HEK293 (cell line): ENCODE data around the gene CLASP1.

Experiments used
- CTCF ChIA-PET: fragments of 350-600 bp; formaldehyde crosslinking; extraction: SDS; loops from one replicate; lab custom pipeline; 2021; ENCODE audit warnings: antibody characterized with exemption; lab: Yijun Ruan, JAX
- POLR2A ChIA-PET: fragments of 300-600 bp; formaldehyde crosslinking; extraction: SDS; loops from one replicate; lab custom pipeline; 2020; ENCODE audit warnings: antibody characterized with exemption, inconsistent platforms; lab: Yijun Ruan, JAX
- H3K27ac ChIP-seq: fragments of 200-500 bp; sonication (Bioruptor generic); 2 replicates; pipeline ENCODE4 v1.5.1; 2014; ENCODE audit warnings: low read depth, low read length, control low read depth, inconsistent platforms; ENCODE audit errors: extremely low read depth
- H3K36me3 ChIP-seq, 2 experiments: fragments of 200-500 bp in 1 of 2; sonication (Bioruptor generic) in 1 of 2; 1 replicate in 1 of 2; 2 replicates in 1 of 2; pipeline ENCODE4 v1.5.1; 2014 to 2017; ENCODE audit warnings: inconsistent platforms in 2 of 2, low read length in 2 of 2; ENCODE audit not compliant: control insufficient read depth in 2 of 2, insufficient read depth in 1 of 2
- H3K4me1 ChIP-seq: fragments of 200-500 bp; sonication (Bioruptor generic); 2 replicates; pipeline ENCODE4 v1.5.1; 2014; ENCODE audit warnings: mild to moderate bottlenecking, low read length, inconsistent platforms; ENCODE audit not compliant: control insufficient read depth, insufficient read depth
- H3K4me3 ChIP-seq: 2 replicates; pipeline ENCODE4 v1.5.1; 2011; ENCODE audit warnings: low read depth, mild to moderate bottlenecking, control low read depth, low read length, moderate library complexity
- H3K9me3 ChIP-seq: fragments of 200-500 bp; sonication (Bioruptor generic); 2 replicates; pipeline ENCODE4 v1.5.1; 2014; ENCODE audit warnings: low read depth, low read length, inconsistent platforms; ENCODE audit not compliant: control insufficient read depth, insufficient read depth
- EGR2 ChIP-seq: fragments of 450-650 bp; formaldehyde crosslinking; IDR thresholded peaks from 2 replicates; pipeline ENCODE4 v1.5.1; 2016; ENCODE audit warnings: low read depth, missing biosample characterization, missing genetic modification characterization
- GLI2 ChIP-seq: fragments of 450-650 bp; formaldehyde crosslinking; IDR thresholded peaks from 2 replicates; pipeline ENCODE4; 2017; ENCODE audit warnings: missing biosample characterization, missing genetic modification characterization, low read depth, borderline replicate concordance
- HOXC10 ChIP-seq: sonication (generic); formaldehyde crosslinking; IDR thresholded peaks from 2 replicates; pipeline ENCODE4 v1.8.1; 2023; ENCODE audit warnings: mild to moderate bottlenecking, missing genetic modification reagents
- MZF1 ChIP-seq: fragments of 450-650 bp; formaldehyde crosslinking; IDR thresholded peaks from 2 replicates; pipeline ENCODE4 v1.5.1; 2017; ENCODE audit warnings: missing biosample characterization, missing genetic modification characterization, borderline replicate concordance
- OVOL3 ChIP-seq: fragments of 450-650 bp; formaldehyde crosslinking; IDR thresholded peaks from 2 replicates; pipeline ENCODE4 v1.5.1; 2016; ENCODE audit warnings: missing biosample characterization, missing genetic modification characterization
- REPIN1 ChIP-seq: fragments of 450-650 bp; formaldehyde crosslinking; IDR thresholded peaks from 2 replicates; pipeline ENCODE4 v1.5.1; 2017; ENCODE audit warnings: missing biosample characterization, missing genetic modification characterization, low read depth
- SALL2 ChIP-seq: fragments of 450-650 bp; formaldehyde crosslinking; IDR thresholded peaks from 2 replicates; pipeline ENCODE4 v1.5.0; 2017; ENCODE audit warnings: missing biosample characterization, mild to moderate bottlenecking, missing genetic modification characterization, borderline replicate concordance
- ZBTB44 ChIP-seq: fragments of 450-650 bp; IDR thresholded peaks from 2 replicates; pipeline ENCODE4 v1.5.1; 2018; ENCODE audit warnings: missing biosample characterization, mild to moderate bottlenecking, missing genetic modification characterization
- ZBTB6 ChIP-seq: fragments of 450-650 bp; formaldehyde crosslinking; IDR thresholded peaks from 2 replicates; pipeline ENCODE4 v1.5.1; 2017; ENCODE audit warnings: missing biosample characterization, missing genetic modification characterization
- ZFP37 ChIP-seq: fragments of 450-650 bp; formaldehyde crosslinking; IDR thresholded peaks from 2 replicates; pipeline ENCODE4 v1.5.1; 2016; ENCODE audit warnings: missing biosample characterization, missing genetic modification characterization
- ZFP69B ChIP-seq: fragments of 450-650 bp; formaldehyde crosslinking; IDR thresholded peaks from 2 replicates; pipeline ENCODE4 v1.5.1; 2016; ENCODE audit warnings: missing biosample characterization, missing genetic modification characterization
- ZNF10 ChIP-seq: fragments of 450-650 bp; formaldehyde crosslinking; IDR thresholded peaks from 2 replicates; pipeline ENCODE4 v1.5.1; 2017; ENCODE audit warnings: missing biosample characterization, missing genetic modification characterization
- ZNF132 ChIP-seq: fragments of 450-650 bp; formaldehyde crosslinking; IDR thresholded peaks from 2 replicates; pipeline ENCODE4 v1.5.1; 2017; ENCODE audit warnings: missing biosample characterization, missing genetic modification characterization, borderline replicate concordance
- ZNF202 ChIP-seq: fragments of 450-650 bp; formaldehyde crosslinking; IDR thresholded peaks from 2 replicates; pipeline ENCODE4 v1.5.1; 2016; ENCODE audit warnings: missing biosample characterization, missing genetic modification characterization, borderline replicate concordance
- ZNF248 ChIP-seq: fragments of 450-650 bp; formaldehyde crosslinking; IDR thresholded peaks from 2 replicates; pipeline ENCODE4 v1.5.1; 2017; ENCODE audit warnings: missing biosample characterization, missing genetic modification characterization
- ZNF280D ChIP-seq: fragments of 450-650 bp; formaldehyde crosslinking; IDR thresholded peaks from 2 replicates; pipeline ENCODE4 v1.5.1; 2016; ENCODE audit warnings: missing biosample characterization, missing genetic modification characterization
- ZNF366 ChIP-seq: fragments of 450-650 bp; formaldehyde crosslinking; conservative IDR thresholded peaks from 2 replicates; pipeline ENCODE4 v1.5.1; 2016; ENCODE audit warnings: missing biosample characterization, missing genetic modification characterization
- ZNF398 ChIP-seq: fragments of 450-650 bp; formaldehyde crosslinking; IDR thresholded peaks from 2 replicates; pipeline ENCODE4 v1.5.1; 2017; ENCODE audit warnings: missing biosample characterization, missing genetic modification characterization
- ZNF433 ChIP-seq: fragments of 450-650 bp; formaldehyde crosslinking; IDR thresholded peaks from 2 replicates; pipeline ENCODE4 v1.5.1; 2016; ENCODE audit warnings: missing biosample characterization, missing genetic modification characterization, low read depth
- ZNF488 ChIP-seq: fragments of 450-650 bp; formaldehyde crosslinking; IDR thresholded peaks from 2 replicates; pipeline ENCODE4 v1.5.1; 2016; ENCODE audit warnings: missing biosample characterization, missing genetic modification characterization
- ZNF530 ChIP-seq: fragments of 450-650 bp; formaldehyde crosslinking; IDR thresholded peaks from 2 replicates; pipeline ENCODE4 v1.5.1; 2016; ENCODE audit warnings: low read depth, missing biosample characterization, missing genetic modification characterization
- ZNF600 ChIP-seq: fragments of 450-650 bp; formaldehyde crosslinking; IDR thresholded peaks from 2 replicates; pipeline ENCODE4 v1.5.1; 2016; ENCODE audit warnings: missing biosample characterization, missing genetic modification characterization
- ZNF660 ChIP-seq: fragments of 450-650 bp; IDR thresholded peaks from 2 replicates; pipeline ENCODE4 v1.5.1; 2018; ENCODE audit warnings: missing biosample characterization, mild to moderate bottlenecking, missing genetic modification characterization
- ZNF837 ChIP-seq: fragments of 450-650 bp; formaldehyde crosslinking; IDR thresholded peaks from 2 replicates; pipeline ENCODE4 v1.5.1; 2016; ENCODE audit warnings: missing biosample characterization, missing genetic modification characterization

CLASP1 gene

GRCh38 chr2:121309323-121309722 lies 339.9 kb downstream of the CLASP1 start:
- TF ChIP-seq ZNF366 (peak; percentile 77), ZNF837 (no peak)
- ChIA-PET CTCF (interaction anchor here (0.9 kb wide), 1 partner anchor 232 kb away, joined by 3 read pairs; no protein-coding TSS in a partner anchor), POLR2A (no interaction called here)
- Histone ChIP-seq H3K27ac (no peak overlapping the region), H3K4me3 (no peak overlapping the region), H3K36me3 (no peaks in the 10 kb centered on the region), H3K9me3 (no peaks in the 10 kb centered on the region), H3K4me1 (no peaks in the 10 kb centered on the region; the same call in 1 of the 2 replicates)

GRCh38 chr2:121307048-121307447 lies 342.2 kb downstream of the CLASP1 start:
- H3K4me1 ChIP-seq, result no peaks in the 10 kb centered on the region; the same call in 1 of the 2 replicates
- ChIA-PET CTCF (interaction anchor here (1.1 kb wide), 1 partner anchor 10 kb away, joined by 6 read pairs; no protein-coding TSS in a partner anchor), POLR2A (no interaction called here)
- no peaks in the 10 kb centered on the region for H3K9me3 ChIP-seq
- H3K4me3 ChIP-seq, result no peak overlapping the region
- H3K27ac ChIP-seq, result no peak overlapping the region
- H3K36me3 ChIP-seq, result no peaks in the 10 kb centered on the region
- no peak for TF ChIP-seq REPIN1
- no peak for TF ChIP-seq OVOL3 (tag by site-specific recombination)
- no peak for TF ChIP-seq ZNF132
- no peak for TF ChIP-seq ZNF660
- TF ChIP-seq ZNF488 (tag by site-specific recombination), result no peak
- no peak for TF ChIP-seq ZNF530 (tag by site-specific recombination)

GRCh38 chr2:121304941-121305340 lies 344.3 kb downstream of the CLASP1 start:
- ChIA-PET POLR2A (no interaction called here), CTCF (interaction anchor here (0.7 kb wide), 1 partner anchor 11 kb away, joined by 3 read pairs; no protein-coding TSS in a partner anchor)
- Histone ChIP-seq H3K27ac (no peak overlapping the region), H3K9me3 (no peaks in the 10 kb centered on the region), H3K36me3 (no peaks in the 10 kb centered on the region), H3K4me1 (no peaks in the 10 kb centered on the region; the same call in 1 of the 2 replicates), H3K4me3 (no peak overlapping the region)
- TF ChIP-seq ZBTB6 (tag by site-specific recombination) (no peak), ZNF433 (no peak), ZNF280D (no peak), ZBTB44 (tag by site-specific recombination) (no peak), SALL2 (tag by site-specific recombination) (no peak), ZNF248 (tag by site-specific recombination) (no peak), ZNF202 (tag by site-specific recombination) (no peak), ZNF398 (tag by site-specific recombination) (no peak), ZFP37 (tag by site-specific recombination) (no peak), ZFP69B (tag by site-specific recombination) (no peak), ZNF600 (tag by site-specific recombination) (no peak), HOXC10 (CRISPR knock-in tag) (no peak), ZNF10 (tag by site-specific recombination) (no peak), GLI2 (no peak), EGR2 (tag by site-specific recombination) (no peak), MZF1 (tag by site-specific recombination) (no peak)
